Progenitor cell of endocrine pancreas (in vitro differentiated cells): Measurements from ENCODE around the gene ARMS2. TPM values are rescaled to one million over a fixed set of nuclear protein-coding genes. Genes with fewer than 3 reads are reported as not detected.

Experiments used
- DNase-seq: peaks from one replicate; pipeline ENCODE4 v3.0.0; 2021; ENCODE audit warnings: low spot score; ENCODE audit not compliant: unreplicated experiment
- H3K27ac Mint-ChIP-seq: 2 replicates; pipeline ENCODE4 v1.8.0; 2021; ENCODE audit warnings: mild to moderate bottlenecking, moderate library complexity, mixed read lengths
- H3K27me3 Mint-ChIP-seq: 2 replicates; pipeline ENCODE4 v1.8.0; 2021; ENCODE audit warnings: mixed read lengths
- H3K36me3 Mint-ChIP-seq: 2 replicates; pipeline ENCODE4 v1.8.0; 2022; ENCODE audit warnings: mixed read lengths; ENCODE audit not compliant: insufficient read depth
- H3K4me1 Mint-ChIP-seq: 2 replicates; pipeline ENCODE4 v1.8.0; 2021; ENCODE audit warnings: low read depth, mixed read lengths
- H3K4me3 Mint-ChIP-seq: 2 replicates; pipeline ENCODE4 v1.8.0; 2021; ENCODE audit warnings: low read depth, mild to moderate bottlenecking, moderate library complexity, mixed read lengths
- H3K9me3 Mint-ChIP-seq: 2 replicates; pipeline ENCODE4 v1.8.0; 2021; ENCODE audit warnings: low read depth, mixed read lengths
- CTCF ChIP-seq: fragments of 200-600 bp; sonication (generic); IDR thresholded peaks from one replicate; pipeline ENCODE4 v1.5.0; 2021; ENCODE audit warnings: antibody characterized with exemption, mild to moderate bottlenecking; ENCODE audit not compliant: unreplicated experiment
- microRNA-seq: library from miRNA; unstranded; fragments of <30 nt; microRNA quantifications from one replicate; pipeline ENCODE4 v1.1.0, GENCODE V29; 2020; ENCODE audit warnings: borderline number of aligned reads; ENCODE audit not compliant: unreplicated experiment
- total RNA-seq: library from RNA; stranded (reverse); gene quantifications from 2 replicates; pipeline ENCODE4 v1.2.1, GENCODE V29; 2021

Gene ARMS2
- total RNA-seq, 1 donor from 2014 or later = not detected

GRCh38 chr10:122503012-122503411, 48.6 kb downstream of the ARMS2 start:
- Mint-ChIP-seq H3K4me3 (no peak overlapping the region), H3K27ac (no peak overlapping the region), H3K4me1 (no peaks in the 10 kb centered on the region), H3K9me3 (no peaks in the 10 kb centered on the region), H3K27me3 (peaks cover 22% of the 10 kb centered on the region), H3K36me3 (no peaks in the 10 kb centered on the region)
- TF ChIP-seq CTCF = no peak
- no peak for DNase-seq

DNA sequence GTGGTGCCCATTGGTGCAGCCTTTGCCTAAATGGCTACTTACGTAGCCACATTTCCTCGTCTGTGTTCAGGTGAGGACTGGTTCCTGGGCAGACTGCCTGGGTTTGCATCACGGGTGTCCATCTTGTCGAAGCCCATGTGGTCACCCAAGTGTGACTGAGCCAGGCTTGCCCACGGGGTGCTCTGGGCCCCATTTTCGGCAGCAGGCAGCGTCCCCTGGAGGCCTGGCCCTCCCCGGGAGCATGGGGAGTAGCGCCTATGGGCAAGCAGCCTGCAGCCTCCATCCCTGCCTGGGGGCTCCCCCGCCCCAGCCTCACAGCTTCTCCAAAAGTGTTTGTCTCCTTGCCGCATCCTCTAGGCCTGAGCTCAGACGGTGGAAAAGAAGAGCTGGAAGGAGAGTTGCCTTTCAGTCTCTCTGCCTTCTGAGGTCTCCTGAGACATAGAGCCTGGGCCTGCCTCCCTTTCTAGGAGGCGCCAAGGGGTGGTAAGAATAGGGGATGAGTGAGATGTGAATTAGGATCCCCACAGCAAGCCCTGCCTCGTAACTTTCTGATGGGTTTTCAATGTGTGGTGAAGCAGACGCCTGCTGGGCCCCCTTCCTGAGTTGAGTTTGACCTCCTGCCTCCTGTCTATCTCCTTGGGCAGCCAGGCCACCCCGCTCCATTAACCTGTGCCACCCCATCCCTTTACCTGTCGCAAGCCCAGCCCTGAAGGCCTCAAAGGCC, 49.6 kb downstream of the ARMS2 start:
- Mint-ChIP-seq H3K4me3 (no peak overlapping the region), H3K9me3 (no peaks in the 10 kb centered on the region), H3K4me1 (no peaks in the 10 kb centered on the region), H3K27ac (no peak overlapping the region), H3K27me3 (peaks cover 23% of the 10 kb centered on the region), H3K36me3 (no peaks in the 10 kb centered on the region)
- TF ChIP-seq CTCF = no peak
- no peak for DNase-seq

DNA sequence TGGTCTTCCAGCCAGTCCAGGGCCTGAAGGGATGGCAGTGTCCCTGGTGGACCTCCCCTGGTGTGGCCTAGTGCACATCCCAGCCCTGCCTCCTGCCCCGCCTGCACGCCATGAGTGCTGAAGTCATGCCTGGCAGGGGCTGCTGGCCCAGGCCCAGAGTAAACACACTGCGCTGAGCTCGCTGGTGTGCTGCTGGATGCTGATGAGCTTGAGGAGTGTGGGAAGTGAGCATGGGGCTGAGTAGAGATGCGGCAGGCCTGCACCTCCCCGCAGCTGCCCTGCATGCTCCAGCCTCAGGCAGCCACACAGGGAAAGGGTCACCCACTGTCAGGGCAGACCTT, 50.1 kb downstream of the ARMS2 start:
- no peak for TF ChIP-seq CTCF
- no peak for DNase-seq
- Mint-ChIP-seq H3K9me3 (no peaks in the 10 kb centered on the region), H3K4me1 (no peaks in the 10 kb centered on the region), H3K27me3 (peaks cover 25% of the 10 kb centered on the region), H3K36me3 (no peaks in the 10 kb centered on the region), H3K27ac (no peak overlapping the region), H3K4me3 (no peak overlapping the region)

GRCh38 chr10:122505011-122505410, 50.6 kb downstream of the ARMS2 start:
- Mint-ChIP-seq H3K4me1 (no peaks in the 10 kb centered on the region), H3K27me3 (peaks cover 23% of the 10 kb centered on the region), H3K36me3 (no peaks in the 10 kb centered on the region), H3K9me3 (no peaks in the 10 kb centered on the region), H3K27ac (no peak overlapping the region), H3K4me3 (no peak overlapping the region)
- DNase-seq = no peak
- no peak for TF ChIP-seq CTCF

- H3K27ac Mint-ChIP-seq = peak overlapping the region; percentile 31
- peaks cover 3% of the 10 kb centered on the region for H3K4me1 Mint-ChIP-seq
- DNase-seq = no peak
- H3K36me3 Mint-ChIP-seq = no peaks in the 10 kb centered on the region
- no peaks in the 10 kb centered on the region for H3K9me3 Mint-ChIP-seq
- H3K4me3 Mint-ChIP-seq = no peak overlapping the region
- peaks cover 23% of the 10 kb centered on the region for H3K27me3 Mint-ChIP-seq
- no peak for TF ChIP-seq CTCF
Observed at GRCh38 chr10:122505885-122506645, 51.6 kb downstream of the ARMS2 start.

Small RNA genes lying within 50 kb of the gene (microRNA-seq; reads per million reads assigned to microRNA genes)
- gene MIR3941 = not detected

Other genes starting within 250 kb of the ARMS2 start
- gene BTBD16, start 183.4 kb upstream of the ARMS2 start, total RNA-seq = not detected in 2 replicates
- 44.0 and 44.3 TPM in 2 replicates for gene PLEKHA1, start 79.9 kb upstream of the ARMS2 start, total RNA-seq
- gene HTRA1, start 6.9 kb downstream of the ARMS2 start, total RNA-seq = 3.5 and 6.3 TPM in 2 replicates
- gene DMBT1, start 106.1 kb downstream of the ARMS2 start, total RNA-seq = 0.64 and 1.0 TPM in 2 replicates
- not detected in 2 replicates for gene C10orf120, start 245.2 kb downstream of the ARMS2 start, total RNA-seq